Neural crest cell (in vitro differentiated cells): Measurements from ENCODE around the gene ZBTB48. TPM values are rescaled to one million over a fixed set of nuclear protein-coding genes. Genes with fewer than 3 reads are reported as not detected.

Experiments
- DNase-seq: peaks from one replicate; pipeline ENCODE4 v3.0.0; 2021; ENCODE audit warnings: low read depth, mixed read lengths, low spot score
- H3K27ac Mint-ChIP-seq: one replicate; pipeline ENCODE4 v1.8.0; 2021; ENCODE audit warnings: mild to moderate bottlenecking, mixed read lengths; ENCODE audit not compliant: unreplicated experiment
- H3K27me3 Mint-ChIP-seq: 2 replicates; pipeline ENCODE4 v1.8.0; 2021; ENCODE audit warnings: low read depth, mild to moderate bottlenecking, mixed read lengths
- H3K36me3 Mint-ChIP-seq: 2 replicates; pipeline ENCODE4 v1.8.0; 2021; ENCODE audit warnings: low read depth, mild to moderate bottlenecking, mixed read lengths
- H3K4me1 Mint-ChIP-seq: 2 replicates; pipeline ENCODE4 v1.8.0; 2021; ENCODE audit warnings: mixed read lengths
- H3K4me3 Mint-ChIP-seq: one replicate; pipeline ENCODE4 v1.8.0; 2021; ENCODE audit warnings: mild to moderate bottlenecking, mixed read lengths
- H3K9me3 Mint-ChIP-seq: 2 replicates; pipeline ENCODE4 v1.8.0; 2021; ENCODE audit warnings: mixed read lengths
- total RNA-seq: library from RNA; stranded (reverse); gene quantifications from 2 replicates; pipeline ENCODE4 v1.2.1, GENCODE V29; 2021
- TF ChIP-seq, protein P1 (sequence below): fragments of 200-600 bp; sonication (generic); conservative IDR thresholded peaks from 2 replicates; pipeline ENCODE4 v1.5.0; 2021; ENCODE audit warnings: antibody characterized with exemption, mild to moderate bottlenecking

ZBTB48 gene
- total RNA-seq, 1 donor from 2014 or later = 41.0 TPM

DNA sequence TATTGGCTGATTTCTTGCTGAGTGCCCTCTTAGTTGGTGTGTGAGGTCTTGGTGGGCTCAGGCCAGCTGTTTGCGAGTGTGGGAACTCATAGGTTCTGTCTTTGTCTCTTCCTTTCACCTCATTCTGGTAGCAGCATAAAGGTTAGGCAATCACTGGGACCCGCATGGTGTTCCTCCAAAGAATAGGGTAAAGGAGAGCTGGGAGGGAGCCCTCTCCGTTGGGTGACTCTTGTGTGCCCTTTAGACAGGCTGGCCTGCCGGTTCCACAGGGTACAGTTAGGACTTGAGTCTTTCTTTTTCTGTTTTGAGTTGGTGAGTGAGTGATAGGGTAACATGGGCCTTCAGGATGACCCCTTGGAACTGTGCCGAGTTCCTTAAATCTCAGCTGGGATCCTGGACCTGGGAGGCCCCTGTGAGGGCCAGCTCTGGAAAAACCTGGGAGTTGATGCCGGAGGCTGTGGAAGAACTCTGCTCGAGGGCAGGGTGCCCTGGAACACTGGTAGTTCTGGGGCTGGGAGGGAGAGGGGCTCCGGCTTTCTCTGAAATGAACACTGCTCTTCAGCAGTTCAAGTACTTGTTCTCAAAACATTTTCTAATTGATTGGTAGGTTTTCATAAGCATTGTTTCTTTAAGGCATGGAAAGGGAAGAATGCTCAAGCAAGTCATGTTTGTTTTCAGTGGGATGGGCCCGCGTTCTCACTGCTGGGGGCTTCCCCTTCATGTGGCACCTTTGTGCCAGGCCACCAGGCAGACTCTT is 42.8 kb downstream of the ZBTB48 start:
- Mint-ChIP-seq H3K36me3 (peaks cover 9% of the 10 kb centered on the region), H3K4me3 (peak overlapping the region; percentile 92), H3K27ac (peak overlapping the region; percentile 35), H3K4me1 (peaks cover 31% of the 10 kb centered on the region), H3K9me3 (no peaks in the 10 kb centered on the region), H3K27me3 (no peaks in the 10 kb centered on the region)
- TF ChIP-seq, protein P1, sequence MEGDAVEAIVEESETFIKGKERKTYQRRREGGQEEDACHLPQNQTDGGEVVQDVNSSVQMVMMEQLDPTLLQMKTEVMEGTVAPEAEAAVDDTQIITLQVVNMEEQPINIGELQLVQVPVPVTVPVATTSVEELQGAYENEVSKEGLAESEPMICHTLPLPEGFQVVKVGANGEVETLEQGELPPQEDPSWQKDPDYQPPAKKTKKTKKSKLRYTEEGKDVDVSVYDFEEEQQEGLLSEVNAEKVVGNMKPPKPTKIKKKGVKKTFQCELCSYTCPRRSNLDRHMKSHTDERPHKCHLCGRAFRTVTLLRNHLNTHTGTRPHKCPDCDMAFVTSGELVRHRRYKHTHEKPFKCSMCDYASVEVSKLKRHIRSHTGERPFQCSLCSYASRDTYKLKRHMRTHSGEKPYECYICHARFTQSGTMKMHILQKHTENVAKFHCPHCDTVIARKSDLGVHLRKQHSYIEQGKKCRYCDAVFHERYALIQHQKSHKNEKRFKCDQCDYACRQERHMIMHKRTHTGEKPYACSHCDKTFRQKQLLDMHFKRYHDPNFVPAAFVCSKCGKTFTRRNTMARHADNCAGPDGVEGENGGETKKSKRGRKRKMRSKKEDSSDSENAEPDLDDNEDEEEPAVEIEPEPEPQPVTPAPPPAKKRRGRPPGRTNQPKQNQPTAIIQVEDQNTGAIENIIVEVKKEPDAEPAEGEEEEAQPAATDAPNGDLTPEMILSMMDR = no peak
- DNase-seq = no peak

- Mint-ChIP-seq H3K36me3 (peaks cover 10% of the 10 kb centered on the region), H3K4me1 (peaks cover 30% of the 10 kb centered on the region), H3K27ac (no peak overlapping the region), H3K27me3 (no peaks in the 10 kb centered on the region), H3K4me3 (peak overlapping the region; percentile 92), H3K9me3 (no peaks in the 10 kb centered on the region)
- no peak for DNase-seq
- TF ChIP-seq, protein P1 = no peak
These were observed 43.6 kb downstream of the ZBTB48 start for GRCh38 chr1:6623269-6623965.

DNA sequence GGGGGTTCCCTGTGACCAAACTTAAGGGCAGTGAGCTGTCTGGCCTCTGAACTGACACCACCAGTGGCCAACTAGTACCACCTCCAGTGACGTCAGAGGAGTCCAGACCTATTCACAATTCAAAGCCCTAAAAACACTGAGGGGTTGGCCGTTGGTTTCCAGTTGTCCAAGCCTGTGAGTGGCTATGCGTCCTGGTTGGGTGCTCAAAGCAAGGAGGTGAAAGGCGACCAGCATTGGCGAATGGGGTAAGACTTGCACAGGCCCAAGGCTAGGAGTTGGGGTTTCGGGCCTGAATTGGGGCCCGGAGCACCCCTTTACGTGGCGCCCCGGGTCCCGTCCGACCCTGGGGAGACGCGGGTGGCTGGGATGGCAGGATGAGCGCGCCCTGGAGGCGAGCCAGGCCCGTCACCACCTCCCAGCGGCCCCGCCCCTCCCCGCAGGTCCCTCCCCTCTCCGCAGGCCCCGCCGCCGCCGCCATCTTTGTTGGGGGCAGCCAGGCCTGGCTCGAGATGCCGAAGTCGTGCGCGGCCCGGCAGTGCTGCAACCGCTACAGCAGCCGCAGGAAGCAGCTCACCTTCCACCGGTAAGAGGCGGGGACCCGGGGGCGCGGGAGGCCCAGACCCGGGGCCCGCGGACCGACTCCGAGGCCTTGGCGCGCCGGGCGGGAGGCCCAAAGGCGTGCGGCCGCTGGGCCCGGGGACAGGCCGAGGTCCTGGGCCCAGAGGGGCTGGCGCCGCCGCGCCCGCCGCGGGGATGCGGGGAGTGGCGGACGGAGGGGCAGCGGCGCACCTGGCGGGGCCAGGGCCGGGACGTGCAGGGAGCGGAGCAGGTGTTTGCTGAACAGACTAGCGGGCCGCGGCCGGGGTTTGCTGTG is 45.2 kb downstream of the ZBTB48 start, which contains the start of gene THAP3:
Gene THAP3, plus strand, starts transcription at position 159 of the 874 bp plus-strand sequence. Its CDS starts 351 bp downstream, at position 510.
- H3K36me3 Mint-ChIP-seq = peaks cover 14% of the 10 kb centered on the region

GRCh38 chr1:6625584-6626149 is 45.9 kb downstream of the ZBTB48 start:
- DNase-seq = peak; percentile 11
- Mint-ChIP-seq H3K27ac (peak overlapping the region; percentile 37), H3K36me3 (peaks cover 12% of the 10 kb centered on the region), H3K4me1 (peaks cover 30% of the 10 kb centered on the region), H3K27me3 (no peaks in the 10 kb centered on the region), H3K4me3 (peak overlapping the region; percentile 88), H3K9me3 (no peaks in the 10 kb centered on the region)
- TF ChIP-seq, protein P1 = peak; percentile 10

More for the DNA sequence above, 45.2 kb downstream of the ZBTB48 start, which contains the start of gene THAP3:
- Mint-ChIP-seq H3K4me1 (peaks cover 30% of the 10 kb centered on the region), H3K4me3 (peak within 1 kb of the TSS; percentile 92), H3K27ac (peak within 1 kb of the TSS; percentile 92), H3K9me3 (no peaks in the 10 kb centered on the region), H3K27me3 (no peaks in the 10 kb centered on the region)
- TF ChIP-seq, protein P1 = no peak
- peak; percentile 88 for DNase-seq

DNA sequence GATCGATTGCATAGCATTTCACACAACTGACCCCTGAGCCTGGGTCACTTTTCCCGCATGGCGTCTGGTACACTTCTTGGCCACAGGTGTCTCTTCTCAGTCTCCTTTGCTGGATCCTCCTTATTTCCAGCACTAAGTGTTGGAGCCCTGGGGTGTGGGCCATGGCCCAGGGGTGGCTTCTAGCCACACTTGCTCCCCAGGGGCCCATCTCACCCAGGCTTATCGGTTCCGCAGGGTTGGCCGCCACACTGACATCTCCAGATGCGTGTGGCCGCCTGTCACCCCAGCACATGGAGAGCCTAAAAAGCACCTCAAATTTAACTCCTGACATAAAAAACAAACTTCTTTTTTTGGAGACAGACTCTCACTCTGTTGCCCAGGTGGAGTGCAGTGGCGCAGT is 47.2 kb downstream of the ZBTB48 start:
- H3K4me3 Mint-ChIP-seq = peak overlapping the region; percentile 88
- DNase-seq = no peak
- H3K9me3 Mint-ChIP-seq = no peaks in the 10 kb centered on the region
- H3K4me1 Mint-ChIP-seq = peaks cover 30% of the 10 kb centered on the region
- H3K27ac Mint-ChIP-seq = no peak overlapping the region
- TF ChIP-seq, protein P1 = no peak
- H3K27me3 Mint-ChIP-seq = no peaks in the 10 kb centered on the region
- peaks cover 9% of the 10 kb centered on the region for H3K36me3 Mint-ChIP-seq
